Endothelial cell of umbilical vein (primary cell): ENCODE results near the gene PTOV1. TPM values are rescaled to one million over a fixed set of nuclear protein-coding genes. Genes with fewer than 3 reads are reported as not detected.

Experiments
- BruUV-seq: library from RNA; stranded (reverse); fragments of 400-500 nt; replicated peaks from 2 replicates; lab custom pipeline; 2021; lab: Mats Ljungman, UMichigan
- CTCF ChIA-PET: fragments of 300-600, 350-600 bp; sonication (Branson Sonifier 250); formaldehyde crosslinking; loops from one replicate; lab custom pipeline; 2021; ENCODE audit warnings: antibody characterized with exemption, inconsistent platforms; lab: Charles Lee
- POLR2A ChIA-PET: fragments of 300-600, 350-600 bp; sonication (Branson Sonifier 250); formaldehyde crosslinking; loops from one replicate; lab custom pipeline; 2021; ENCODE audit warnings: antibody characterized with exemption, inconsistent platforms; lab: Charles Lee
- DNase-seq: peaks from one replicate; pipeline ENCODE4 v3.0.0-alpha.2; 2011; ENCODE audit warnings: low read depth, low spot score
- FAIRE-seq: peaks from 2 replicates; lab custom pipeline; 2011; peaks lifted over from hg19 to GRCh38; lab: Jason Lieb, UNC
- H2AFZ ChIP-seq: 2 replicates; pipeline ENCODE4 v1.6.0; 2012; ENCODE audit warnings: low read depth, low read length, control low read depth, inconsistent platforms
- H3K27ac ChIP-seq: 2 replicates; pipeline ENCODE4 v1.5.1; 2011; ENCODE audit warnings: low read depth, mild to moderate bottlenecking, control low read depth, low read length, moderate library complexity; ENCODE audit not compliant: insufficient read depth
- H3K27me3 ChIP-seq, 2 experiments: 2 replicates each; pipeline versions ENCODE4 v1.6.0 to v1.6.1; 2011; ENCODE audit warnings: low read length in 2 of 2, mixed read lengths in 1 of 2; ENCODE audit not compliant: control insufficient read depth in 2 of 2, insufficient read depth in 2 of 2
- H3K36me3 ChIP-seq, 2 experiments: 2 replicates in 1 of 2; 3 replicates in 1 of 2; pipeline ENCODE4 v1.5.1; 2011; ENCODE audit warnings: low read length in 2 of 2, mild to moderate bottlenecking in 1 of 2, moderate library complexity in 1 of 2; ENCODE audit not compliant: control insufficient read depth in 2 of 2, insufficient read depth in 2 of 2; ENCODE audit errors: extremely low read depth in 1 of 2
- H3K4me1 ChIP-seq: 3 replicates; pipeline ENCODE4 v1.5.1; 2011; ENCODE audit warnings: mild to moderate bottlenecking, low read length; ENCODE audit not compliant: control insufficient read depth, insufficient read depth; ENCODE audit errors: extremely low read depth
- H3K4me2 ChIP-seq: 2 replicates; pipeline ENCODE4 v1.6.1; 2011; ENCODE audit warnings: low read length, control low read depth, mixed read lengths; ENCODE audit not compliant: insufficient read depth
- H3K4me3 ChIP-seq, 3 experiments: fragments of 200-600 bp in 1 of 3; sonication (generic), shearing (Covaris generic) in 1 of 3; replicated peaks in 1 of 3; 2 replicates each; pipeline ENCODE4 v1.5.1; 2011 to 2016; ENCODE audit warnings: control low read depth in 3 of 3, low read length in 3 of 3, mild to moderate bottlenecking in 2 of 3, inconsistent platforms in 1 of 3, low read depth in 1 of 3, moderate library complexity in 1 of 3; ENCODE audit not compliant: insufficient read depth in 1 of 3
- H3K79me2 ChIP-seq: 2 replicates; pipeline ENCODE4 v1.6.0; 2012; ENCODE audit warnings: low read length, inconsistent platforms; ENCODE audit not compliant: control insufficient read depth, insufficient read depth
- H3K9ac ChIP-seq: replicated peaks from 2 replicates; pipeline ENCODE3; 2011; ENCODE audit warnings: low read length, control low read depth; ENCODE audit not compliant: insufficient read depth; ENCODE audit errors: extremely low read depth
- H3K9me1 ChIP-seq: replicated peaks from 3 replicates; pipeline ENCODE4 v1.6.0; 2011; ENCODE audit warnings: mild to moderate bottlenecking, low read length; ENCODE audit not compliant: control insufficient read depth, insufficient read depth; ENCODE audit errors: extremely low read depth
- H3K9me3 ChIP-seq: replicated peaks from 2 replicates; pipeline ENCODE4 v1.5.1; 2012; ENCODE audit warnings: low read length, inconsistent platforms; ENCODE audit not compliant: control insufficient read depth, insufficient read depth
- H4K20me1 ChIP-seq: replicated peaks from 2 replicates; pipeline ENCODE3; 2011; ENCODE audit warnings: mild to moderate bottlenecking, low read length; ENCODE audit not compliant: control insufficient read depth, insufficient read depth; ENCODE audit errors: extremely low read depth
- FOS ChIP-seq: IDR thresholded peaks from 2 replicates; pipeline ENCODE4 v1.6.1; 2011; ENCODE audit warnings: mild to moderate bottlenecking, low read length, moderate library complexity, borderline replicate concordance; ENCODE audit not compliant: insufficient read depth
- JUN ChIP-seq: IDR thresholded peaks from 2 replicates; pipeline ENCODE4 v1.6.1; 2011; ENCODE audit warnings: borderline replicate concordance, low read depth; ENCODE audit not compliant: insufficient read length, insufficient read depth
- POLR2A ChIP-seq: IDR thresholded peaks from 2 replicates; pipeline ENCODE4 v1.6.1; 2012; ENCODE audit warnings: low read depth, mild to moderate bottlenecking, control low read depth, low read length
- POLR2AphosphoS5 ChIP-seq: IDR thresholded peaks from 2 replicates; pipeline ENCODE4 v1.6.1; 2012; ENCODE audit warnings: low read depth, mild to moderate bottlenecking, control low read depth, low read length, moderate library complexity; ENCODE audit not compliant: insufficient read depth
- dilution Hi-C: fragments of 300-500 bp; cut with MboI; formaldehyde crosslinking; loops from one replicate; pipeline ENCODE4 v1.15.0; 2019; ENCODE audit warnings: low sequenced_read_pairs; ENCODE audit not compliant: extremely low pct_ligation_motif_present
- intact Hi-C: fragments of 100-400 bp; cut with micrococcal nuclease; formaldehyde crosslinking; loops from one replicate; pipeline ENCODE4 v1.10.0; 2022
- polyA plus RNA-seq, 4 experiments: library from polyadenylated mRNA; depleted of rRNA in 3 of 4; stranded (reverse) in 3 of 4; unstranded in 1 of 4; fragments of >200 nt; gene quantifications; 2 replicates each; pipeline versions ENCODE4 v1.2.1 to v1.2.3, GENCODE V29; 2011 to 2012; ENCODE audit warnings: missing spikeins in 1 of 4
- total RNA-seq: library from RNA; stranded (reverse); gene quantifications from 2 replicates; pipeline ENCODE4 v1.2.3, GENCODE V29; 2021
- TF ChIP-seq, protein P1 (sequence below): IDR thresholded peaks from 2 replicates; pipeline ENCODE4 v1.6.1; 2011; ENCODE audit not compliant: insufficient read depth, insufficient read length

Gene PTOV1
- total and polyA plus RNA-seq, 2 donors (not counting 3 experiments of a cell fraction or from before 2014, with no cell fraction given) = 116 to 184 TPM

DNA sequence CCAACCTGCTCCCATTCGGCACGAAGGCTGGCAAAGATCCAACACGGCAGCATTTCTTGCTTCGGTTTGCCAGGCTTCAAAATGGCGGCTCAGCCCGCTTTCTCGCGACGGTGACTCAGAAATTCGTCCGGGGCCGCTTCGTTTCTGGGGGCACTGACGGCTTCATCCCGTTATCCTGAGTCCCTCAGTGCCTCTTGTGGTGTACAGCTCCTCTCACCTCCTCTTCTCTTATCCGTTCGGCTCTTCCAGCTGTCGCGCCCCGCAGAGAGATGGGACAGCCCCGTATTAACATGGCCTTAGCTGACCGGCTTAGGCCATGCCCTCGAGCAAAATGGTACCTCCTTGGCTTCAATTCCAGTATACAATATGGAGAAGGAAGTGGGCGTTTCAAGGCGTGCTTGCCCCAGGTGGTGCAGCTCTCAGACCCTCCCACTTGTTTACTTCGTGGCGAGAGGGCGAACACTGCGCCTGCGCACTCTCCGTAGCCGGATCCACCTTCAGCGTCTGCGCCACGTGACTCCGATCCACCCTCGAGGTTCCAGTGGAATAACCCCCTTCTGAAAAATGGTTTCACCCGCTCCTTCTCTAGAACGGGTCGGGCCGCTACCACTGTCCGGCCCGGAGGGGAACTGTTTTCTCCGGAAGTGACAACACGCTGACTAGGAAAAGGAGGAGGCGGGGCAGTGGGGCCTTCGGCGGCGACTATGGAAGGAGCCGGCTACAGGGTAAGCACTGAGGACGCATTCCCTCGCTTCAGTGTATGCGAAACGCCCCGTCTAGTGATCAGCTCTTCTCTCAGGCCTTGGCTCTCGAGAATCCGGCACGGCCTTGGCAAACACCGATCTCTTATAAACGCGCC lies 26.3 kb downstream of the PTOV1 start, which contains the start of the genes AKT1S1 and TBC1D17:
AKT1S1 (minus strand) TSS at position 336 of the 859 bp plus-strand sequence. CDS start 4,060 bp downstream, outside the sequence.
TBC1D17 (plus strand) TSS at position 683 of the 859 bp plus-strand sequence; CDS start at position 705, 22 bp downstream.
- Histone ChIP-seq H2AFZ (peak within 1 kb of the TSS; percentile 82), H3K4me1 (peaks cover 14% of the 10 kb centered on the region), H3K27ac (peak within 1 kb of the TSS; percentile 84), H3K9ac (peak within 1 kb of the TSS; percentile 91), H3K27me3 (no peaks in the 10 kb centered on the region), H3K4me2 (peak within 1 kb of the TSS; percentile 83), H3K79me2 (peaks cover 18% of the 10 kb centered on the region), H3K4me3 (peak within 1 kb of the TSS; percentile 38 to 81 (median 70)), H4K20me1 (no peaks in the 10 kb centered on the region), H3K36me3 (peaks cover 3 to 23% of the 10 kb centered on the region in 2 experiments), H3K9me3 (no peaks in the 10 kb centered on the region), H3K9me1 (no peaks in the 10 kb centered on the region)
- TF ChIP-seq, protein P1, sequence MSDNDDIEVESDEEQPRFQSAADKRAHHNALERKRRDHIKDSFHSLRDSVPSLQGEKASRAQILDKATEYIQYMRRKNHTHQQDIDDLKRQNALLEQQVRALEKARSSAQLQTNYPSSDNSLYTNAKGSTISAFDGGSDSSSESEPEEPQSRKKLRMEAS = peak; percentile 100
- TF ChIP-seq POLR2AphosphoS5 (peak; percentile 75), JUN (peak; percentile 62), POLR2A (peak; percentile 84), FOS (no peak)
- FAIRE-seq (peak; percentile 100), DNase-seq (peak; percentile 100)
- dilution Hi-C loops = no loop called here
- ChIA-PET CTCF (interaction anchor here (1.6 kb wide), 1 partner anchor 9 kb away, joined by 4 read pairs; the partner anchor contains the start of gene PNKP), POLR2A (interaction anchor here (0.7 to 0.9 kb wide), 3 partner anchors 8 to 53 kb away, joined by 3 to 4 read pairs (median 3); no protein-coding TSS in a partner anchor)
- BruUV-seq = TSS peak; percentile 41
- intact Hi-C loops = loop anchor here (1.0 to 5.0 kb wide), 7 partner anchors 8 to 507 kb away; partner anchors contain the start of genes ALDH16A1, ATF5, FUZ and NUP62
